Activated naive CD4-positive, alpha-beta T cell treated with anti-CD3 and anti-CD28 coated beads for 36 hours (primary cell): ENCODE measurements around the gene FCRLA. TPM values are rescaled to one million over a fixed set of nuclear protein-coding genes. Genes with fewer than 3 reads are reported as not detected.
A peak's percentile ranks its signal among the peaks of the same experiment; 100 is the strongest.
"Not testable (repeated sequence)": the region's sequence is repeated elsewhere in the genome, so short reads cannot be mapped to it uniquely, and the experiment has no call there.

Experiments used
- CTCF ChIA-PET: fragments of 350-600 bp; sonication (Branson Sonifier 250); formaldehyde crosslinking; loops from one replicate; lab custom pipeline; 2021; ENCODE audit warnings: antibody characterized with exemption; lab: Charles Lee
- DNase-seq: peaks from one replicate; pipeline ENCODE4 v3.0.0-alpha.2; 2020
- H3K27ac Mint-ChIP-seq: one replicate; pipeline ENCODE4 v1.8.0; 2021; ENCODE audit warnings: mild to moderate bottlenecking, mixed read lengths
- H3K27me3 Mint-ChIP-seq: one replicate; pipeline ENCODE4 v1.8.0; 2021; ENCODE audit warnings: low read depth, mixed read lengths
- H3K36me3 Mint-ChIP-seq: one replicate; pipeline ENCODE4 v1.8.0; 2021; ENCODE audit warnings: low read depth, mixed read lengths
- H3K4me1 Mint-ChIP-seq: one replicate; pipeline ENCODE4 v1.8.0; 2021; ENCODE audit warnings: low read depth, mixed read lengths
- H3K4me3 Mint-ChIP-seq: one replicate; pipeline ENCODE4 v1.8.0; 2021; ENCODE audit warnings: mild to moderate bottlenecking, moderate library complexity, mixed read lengths
- H3K9me3 Mint-ChIP-seq: one replicate; pipeline ENCODE4 v1.8.0; 2021; ENCODE audit warnings: mixed read lengths
- intact Hi-C: fragments of 100-400 bp; cut with micrococcal nuclease; formaldehyde crosslinking; loops from one replicate; pipeline ENCODE4 v1.15.1; 2023
- total RNA-seq, 2 experiments: library from RNA; stranded (reverse); gene quantifications; one replicate each; pipeline ENCODE4 v1.2.3, GENCODE V29; 2021

FCRLA gene
- total RNA-seq, 2 experiments from 2014 or later = not detected

GRCh38 chr1:161718559-161719324 is 11.7 kb downstream of the FCRLA start:
- Mint-ChIP-seq H3K27ac (no peak overlapping the region), H3K4me3 (no peak overlapping the region), H3K4me1 (peaks cover 16% of the 10 kb centered on the region), H3K36me3 (no peaks in the 10 kb centered on the region), H3K27me3 (peaks cover 7% of the 10 kb centered on the region), H3K9me3 (no peaks in the 10 kb centered on the region)
- intact Hi-C loops = no loop called here
- no peak for DNase-seq
- CTCF ChIA-PET = no interaction called here

- intact Hi-C loops = no loop called here
- CTCF ChIA-PET = no interaction called here
- peaks cover 7% of the 10 kb centered on the region for H3K27me3 Mint-ChIP-seq
- no peak overlapping the region for H3K27ac Mint-ChIP-seq
- H3K36me3 Mint-ChIP-seq = no peaks in the 10 kb centered on the region
- no peaks in the 10 kb centered on the region for H3K9me3 Mint-ChIP-seq
- no peak overlapping the region for H3K4me3 Mint-ChIP-seq
- DNase-seq = no peak
- H3K4me1 Mint-ChIP-seq = peaks cover 16% of the 10 kb centered on the region
Measured at GRCh38 chr1:161719325-161719611, 12.2 kb downstream of the FCRLA start.

- CTCF ChIA-PET = no interaction called here
- H3K9me3 Mint-ChIP-seq = no peaks in the 10 kb centered on the region
- no peak overlapping the region for H3K4me3 Mint-ChIP-seq
- DNase-seq = no peak
- no peaks in the 10 kb centered on the region for H3K36me3 Mint-ChIP-seq
- peaks cover 16% of the 10 kb centered on the region for H3K4me1 Mint-ChIP-seq
- H3K27ac Mint-ChIP-seq = no peak overlapping the region
- intact Hi-C loops = no loop called here
- peaks cover 7% of the 10 kb centered on the region for H3K27me3 Mint-ChIP-seq
Measured at GRCh38 chr1:161720422-161720821, 13.4 kb downstream of the FCRLA start.

- CTCF ChIA-PET = no interaction called here
- DNase-seq = no peak
- Mint-ChIP-seq H3K27ac (no peak within 1 kb of the TSS), H3K4me3 (no peak within 1 kb of the TSS), H3K27me3 (peaks cover 10% of the 10 kb centered on the region), H3K9me3 (no peaks in the 10 kb centered on the region), H3K36me3 (no peaks in the 10 kb centered on the region), H3K4me1 (peaks cover 21% of the 10 kb centered on the region)
- intact Hi-C loops = no loop called here
Measured at GRCh38 chr1:161720956-161721737, 14.1 kb downstream of the FCRLA start, which contains the start of gene FCRLB. Gene FCRLB (plus strand): TSS chr1:161721544. CDS start chr1:161722673, 1,129 bp downstream.

- H3K4me1 Mint-ChIP-seq = peaks cover 21% of the 10 kb centered on the region
- no peak for DNase-seq
- intact Hi-C loops = no loop called here
- no peaks in the 10 kb centered on the region for H3K9me3 Mint-ChIP-seq
- no peaks in the 10 kb centered on the region for H3K36me3 Mint-ChIP-seq
- no peak overlapping the region for H3K4me3 Mint-ChIP-seq
- H3K27ac Mint-ChIP-seq = no peak overlapping the region
- peaks cover 10% of the 10 kb centered on the region for H3K27me3 Mint-ChIP-seq
- CTCF ChIA-PET = interaction anchor here (1.0 kb wide), 1 partner anchor 235 kb away, joined by 5 read pairs; no protein-coding TSS in a partner anchor
Measured at GRCh38 chr1:161721738-161722343, 14.8 kb downstream of the FCRLA start.

- DNase-seq = no peak
- Mint-ChIP-seq H3K36me3 (no peaks in the 10 kb centered on the region), H3K4me3 (no peak overlapping the region), H3K27ac (no peak overlapping the region), H3K4me1 (peaks cover 22% of the 10 kb centered on the region), H3K27me3 (peaks cover 8% of the 10 kb centered on the region), H3K9me3 (no peaks in the 10 kb centered on the region)
- intact Hi-C loops = no loop called here
- CTCF ChIA-PET = interaction anchor here (1.0 kb wide), 1 partner anchor 235 kb away, joined by 5 read pairs; no protein-coding TSS in a partner anchor
Measured at GRCh38 chr1:161722406-161722805, 15.4 kb downstream of the FCRLA start.

GRCh38 chr1:161723459-161724141 is 16.6 kb downstream of the FCRLA start:
- intact Hi-C loops = no loop called here
- H3K4me3 Mint-ChIP-seq = no peak overlapping the region
- H3K27me3 Mint-ChIP-seq = peaks cover 8% of the 10 kb centered on the region
- no peak for DNase-seq
- no peaks in the 10 kb centered on the region for H3K9me3 Mint-ChIP-seq
- CTCF ChIA-PET = interaction anchor here (0.9 kb wide), 1 partner anchor 213 kb away, joined by 3 read pairs; no protein-coding TSS in a partner anchor
- no peaks in the 10 kb centered on the region for H3K36me3 Mint-ChIP-seq
- H3K4me1 Mint-ChIP-seq = peaks cover 32% of the 10 kb centered on the region
- no peak overlapping the region for H3K27ac Mint-ChIP-seq

- Mint-ChIP-seq H3K4me1 (peaks cover 41% of the 10 kb centered on the region), H3K4me3 (peak overlapping the region; percentile 76)
- intact Hi-C loops, H3K27me3 Mint-ChIP-seq, H3K27ac Mint-ChIP-seq, H3K36me3 Mint-ChIP-seq, DNase-seq, H3K9me3 Mint-ChIP-seq: not testable (repeated sequence)
- CTCF ChIA-PET = interaction anchor here (8.2 kb wide), 1 partner anchor 15 kb away, joined by 76 read pairs; no protein-coding TSS in a partner anchor
Measured at GRCh38 chr1:161725258-161725907, 18.4 kb downstream of the FCRLA start.

GRCh38 chr1:161725908-161726472 is 19.0 kb downstream of the FCRLA start:
- Mint-ChIP-seq H3K4me1 (peaks cover 46% of the 10 kb centered on the region), H3K4me3 (peak overlapping the region; percentile 76), H3K27ac (peak overlapping the region; percentile 11), H3K27me3 (peaks cover 8% of the 10 kb centered on the region), H3K36me3 (no peaks in the 10 kb centered on the region), H3K9me3 (no peaks in the 10 kb centered on the region)
- DNase-seq = peak; percentile 31
- intact Hi-C loops = loop anchor here (2.0 kb wide), 1 partner anchor 15 kb away; no protein-coding TSS in a partner anchor
- CTCF ChIA-PET = interaction anchor here (1.2 to 8.2 kb wide), 3 partner anchors 14 to 239 kb away, joined by 4 to 76 read pairs (median 5); partner anchors contain the start of gene DUSP12

GRCh38 chr1:161726473-161727255 is 19.6 kb downstream of the FCRLA start:
- Mint-ChIP-seq H3K4me1 (peaks cover 46% of the 10 kb centered on the region), H3K9me3 (no peaks in the 10 kb centered on the region), H3K27ac (peak overlapping the region; percentile 11), H3K27me3 (peaks cover 7% of the 10 kb centered on the region), H3K36me3 (no peaks in the 10 kb centered on the region), H3K4me3 (peak overlapping the region; percentile 76)
- CTCF ChIA-PET = interaction anchor here (1.2 to 8.2 kb wide), 3 partner anchors 13 to 239 kb away, joined by 4 to 76 read pairs (median 5); partner anchors contain the start of gene DUSP12
- peak; percentile 69 for DNase-seq
- intact Hi-C loops = loop anchor here (2.0 kb wide), 1 partner anchor 14 kb away; no protein-coding TSS in a partner anchor
